Hepatocyte (in vitro differentiated cells): Measurements from ENCODE around the gene KLHL1.

ENCODE experiments used
- EZH2 ChIP-seq: fragments of 200-600 bp; sonication (generic); IDR thresholded peaks from 2 replicates; pipeline ENCODE4 v1.6.1; 2016; ENCODE audit warnings: antibody characterized with exemption, mild to moderate bottlenecking, borderline replicate concordance
- EZH2phosphoT487 ChIP-seq: fragments of 200-600 bp; sonication (generic); IDR thresholded peaks from one replicate; pipeline ENCODE4 v1.6.1; 2018; ENCODE audit warnings: antibody characterized with exemption, mild to moderate bottlenecking, low read depth, moderate library complexity; ENCODE audit not compliant: unreplicated experiment, severe bottlenecking
- TF ChIP-seq, protein P1 (sequence below): fragments of 200-600 bp; sonication (generic); IDR thresholded peaks from 2 replicates; pipeline ENCODE4 v1.5.1; 2016; ENCODE audit warnings: antibody characterized with exemption, mild to moderate bottlenecking; ENCODE audit not compliant: poor library complexity

DNA sequence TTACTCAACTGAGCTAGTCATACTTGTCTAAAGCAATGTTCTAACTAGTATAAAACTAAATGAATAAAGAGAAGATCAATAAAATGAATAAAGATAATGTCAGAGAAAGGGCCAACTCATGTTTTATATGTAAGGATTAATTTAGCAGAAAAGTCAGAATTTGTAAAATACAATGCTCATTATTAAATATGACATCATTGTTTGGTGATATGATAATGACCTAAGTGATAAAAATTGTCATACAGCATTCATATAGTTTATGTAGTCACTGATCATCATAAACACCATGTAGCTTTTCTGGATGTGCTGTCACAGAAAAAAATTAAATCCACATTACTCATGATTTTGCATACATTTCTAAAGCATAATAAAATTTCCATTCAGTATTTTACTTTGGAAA lies 3.8 kb downstream of the KLHL1 start:
- TF ChIP-seq, protein P1, sequence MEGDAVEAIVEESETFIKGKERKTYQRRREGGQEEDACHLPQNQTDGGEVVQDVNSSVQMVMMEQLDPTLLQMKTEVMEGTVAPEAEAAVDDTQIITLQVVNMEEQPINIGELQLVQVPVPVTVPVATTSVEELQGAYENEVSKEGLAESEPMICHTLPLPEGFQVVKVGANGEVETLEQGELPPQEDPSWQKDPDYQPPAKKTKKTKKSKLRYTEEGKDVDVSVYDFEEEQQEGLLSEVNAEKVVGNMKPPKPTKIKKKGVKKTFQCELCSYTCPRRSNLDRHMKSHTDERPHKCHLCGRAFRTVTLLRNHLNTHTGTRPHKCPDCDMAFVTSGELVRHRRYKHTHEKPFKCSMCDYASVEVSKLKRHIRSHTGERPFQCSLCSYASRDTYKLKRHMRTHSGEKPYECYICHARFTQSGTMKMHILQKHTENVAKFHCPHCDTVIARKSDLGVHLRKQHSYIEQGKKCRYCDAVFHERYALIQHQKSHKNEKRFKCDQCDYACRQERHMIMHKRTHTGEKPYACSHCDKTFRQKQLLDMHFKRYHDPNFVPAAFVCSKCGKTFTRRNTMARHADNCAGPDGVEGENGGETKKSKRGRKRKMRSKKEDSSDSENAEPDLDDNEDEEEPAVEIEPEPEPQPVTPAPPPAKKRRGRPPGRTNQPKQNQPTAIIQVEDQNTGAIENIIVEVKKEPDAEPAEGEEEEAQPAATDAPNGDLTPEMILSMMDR = no peak
- TF ChIP-seq EZH2phosphoT487 = no peak
- no peak for TF ChIP-seq EZH2
